ENCODE measurements around the gene ETFA. TPM values are rescaled to one million over a fixed set of nuclear protein-coding genes. Genes with fewer than 3 reads are reported as not detected.
A peak's percentile ranks its signal among the peaks of the same experiment; 100 is the strongest.
"Not testable (repeated sequence)": the region's sequence is repeated elsewhere in the genome, so short reads cannot be mapped to it uniquely, and the experiment has no call there.

ETFA gene
- total RNA-seq, 1 experiment from 2014 or later, result 362 TPM

GRCh38 chr15:76309601-76310330 lies 1.5 kb downstream of the ETFA start:
- H3K4me3 ChIP-seq, result peak overlapping the region; percentile 81
- H3K27me3 ChIP-seq, result no peaks in the 10 kb centered on the region
- DNase-seq, result no peak
- no peaks in the 10 kb centered on the region for H3K9me3 ChIP-seq
- H3K36me3 ChIP-seq, result peaks cover 12% of the 10 kb centered on the region

- DNase-seq, result no peak
- Histone ChIP-seq H3K4me3 (no peak overlapping the region), H3K27me3 (no peaks in the 10 kb centered on the region), H3K36me3 (peaks cover 11% of the 10 kb centered on the region), H3K9me3 (no peaks in the 10 kb centered on the region)
These were observed 7.4 kb downstream of the ETFA start for GRCh38 chr15:76303909-76304308.

DNA sequence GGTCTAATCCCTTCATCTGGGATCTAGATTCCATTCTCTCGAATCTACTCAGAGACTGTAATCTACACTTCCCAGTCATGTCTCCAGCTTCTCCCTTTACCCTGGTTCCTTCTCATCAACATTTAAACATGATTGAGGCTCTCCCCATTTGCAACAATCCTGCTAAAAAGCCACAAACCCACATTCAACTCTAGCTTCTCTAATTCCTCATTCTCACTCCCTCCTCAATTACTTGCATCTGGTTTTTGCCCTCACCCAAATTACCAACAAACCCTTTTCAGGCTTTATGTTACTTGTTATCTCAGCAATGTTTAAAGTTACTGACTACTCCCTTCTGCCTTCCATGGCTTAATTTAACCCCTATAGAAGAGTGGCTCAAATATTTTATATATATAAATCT lies 11.5 kb downstream of the ETFA start:
- Histone ChIP-seq H3K27me3 (no peaks in the 10 kb centered on the region), H3K9me3 (no peaks in the 10 kb centered on the region), H3K4me3 (no peak overlapping the region), H3K36me3 (peaks cover 9% of the 10 kb centered on the region)
- DNase-seq, result no peak

DNA sequence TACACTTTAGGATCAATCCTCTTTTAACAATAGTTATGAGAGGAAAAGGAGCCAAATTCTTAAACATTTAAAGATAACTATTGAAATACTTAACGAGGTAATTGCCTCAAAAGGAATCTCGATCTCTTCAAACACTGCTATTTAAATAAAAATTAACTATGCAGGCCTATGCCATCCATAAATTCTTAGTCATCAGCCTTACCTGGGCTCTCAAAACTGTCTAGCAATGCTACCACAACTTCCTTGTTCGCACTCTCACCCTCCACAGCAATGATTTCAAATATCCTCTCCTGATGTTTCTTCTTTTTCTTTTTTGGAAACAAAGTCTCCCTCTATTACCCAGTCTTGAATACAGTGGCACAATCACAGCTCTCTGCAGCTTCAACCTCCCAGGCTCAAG lies 12.3 kb downstream of the ETFA start:
- no peaks in the 10 kb centered on the region for H3K9me3 ChIP-seq
- DNase-seq, result no peak
- no peaks in the 10 kb centered on the region for H3K27me3 ChIP-seq
- peaks cover 9% of the 10 kb centered on the region for H3K36me3 ChIP-seq
- no peak overlapping the region for H3K4me3 ChIP-seq

- DNase-seq, H3K36me3 ChIP-seq, H3K4me3 ChIP-seq, H3K27me3 ChIP-seq, H3K9me3 ChIP-seq: not testable (repeated sequence)
These were observed 13.3 kb downstream of the ETFA start for GRCh38 chr15:76297951-76298350.

DNA sequence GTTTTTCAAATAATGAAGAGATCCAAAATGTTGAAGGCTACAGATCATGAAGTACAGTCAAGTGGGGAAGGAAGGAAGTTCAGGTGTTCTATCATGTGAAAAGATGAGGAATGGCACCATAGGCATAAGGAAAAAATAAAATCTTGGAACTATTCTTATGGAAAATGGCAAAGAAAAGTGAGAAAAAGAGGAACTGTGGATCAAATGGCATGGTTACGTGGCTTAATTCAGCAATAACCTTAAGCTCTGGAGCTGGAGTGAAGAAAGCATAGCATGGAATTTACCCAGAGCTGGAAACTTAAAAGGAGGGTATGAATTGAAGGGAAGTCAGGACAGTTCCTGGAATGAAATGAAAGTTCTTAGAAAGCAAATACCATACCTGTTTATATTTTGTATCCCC lies 14.4 kb downstream of the ETFA start:
- Histone ChIP-seq H3K4me3 (no peak overlapping the region), H3K9me3 (no peaks in the 10 kb centered on the region), H3K36me3 (peaks cover 16% of the 10 kb centered on the region), H3K27me3 (no peaks in the 10 kb centered on the region)
- DNase-seq, result no peak

DNA sequence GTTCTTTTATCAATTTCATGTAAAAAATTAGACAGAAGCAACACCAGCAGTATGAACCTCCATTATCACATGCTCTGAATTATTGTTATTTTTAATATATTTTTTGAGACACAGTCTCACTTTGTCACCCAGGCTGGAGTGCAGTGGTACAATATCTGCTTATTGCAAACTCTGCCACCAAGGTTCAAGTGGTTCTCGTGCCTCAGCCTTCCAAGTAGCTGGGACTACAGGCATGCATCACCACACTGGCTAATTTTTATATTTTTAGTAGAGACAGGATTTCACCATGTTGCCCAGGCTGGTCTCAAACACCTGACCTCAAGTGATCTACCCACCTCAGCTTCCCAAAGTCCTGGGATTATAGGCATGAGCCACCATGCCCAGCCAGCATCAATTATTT lies 16.8 kb downstream of the ETFA start:
- not testable (repeated sequence) for DNase-seq, H3K9me3 ChIP-seq, H3K27me3 ChIP-seq, H3K4me3 ChIP-seq
- H3K36me3 ChIP-seq, result peaks cover 29% of the 10 kb centered on the region

DNA sequence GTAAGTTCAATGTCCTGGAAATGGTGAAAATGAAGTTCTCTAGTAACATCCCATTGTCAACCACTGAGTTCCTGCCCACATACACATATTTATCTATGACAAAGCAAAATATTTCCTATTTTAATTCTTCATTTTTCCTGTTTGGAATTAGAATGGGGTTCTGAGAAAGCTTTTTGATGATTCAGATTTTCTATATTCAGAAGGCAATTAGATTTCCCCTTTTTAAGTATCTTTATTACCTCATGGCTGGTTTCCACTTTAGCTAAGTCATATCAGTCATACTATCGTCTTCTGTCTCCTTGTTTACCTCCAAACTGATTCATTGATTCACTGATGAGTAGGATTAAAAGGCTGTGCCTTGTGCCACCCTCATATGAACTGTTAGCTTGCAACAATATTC lies 17.9 kb downstream of the ETFA start:
- Histone ChIP-seq H3K27me3 (no peaks in the 10 kb centered on the region), H3K9me3 (no peaks in the 10 kb centered on the region), H3K36me3 (peaks cover 35% of the 10 kb centered on the region), H3K4me3 (no peak overlapping the region)
- DNase-seq, result no peak

DNA sequence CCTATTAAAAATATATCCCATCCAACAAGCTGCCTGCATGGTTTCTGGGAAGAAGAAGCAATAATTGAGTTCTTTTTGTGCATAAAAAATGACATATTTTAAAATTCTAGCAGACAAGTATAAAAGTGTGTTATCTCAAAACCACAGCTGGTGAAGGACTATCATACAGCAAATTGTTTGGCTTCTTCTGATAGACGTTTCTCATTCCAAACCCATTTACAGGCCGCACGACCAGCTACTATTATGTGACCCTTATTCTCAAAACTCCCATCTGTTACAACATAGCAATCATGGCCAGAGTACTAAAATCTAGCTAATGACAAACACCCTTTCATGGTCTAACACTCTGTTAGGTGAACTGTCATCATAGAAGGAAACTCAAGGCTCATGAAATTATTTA lies 21.7 kb downstream of the ETFA start:
- Histone ChIP-seq H3K4me3 (no peak overlapping the region), H3K36me3 (peaks cover 62% of the 10 kb centered on the region), H3K27me3 (no peaks in the 10 kb centered on the region), H3K9me3 (no peaks in the 10 kb centered on the region)
- DNase-seq, result no peak

DNA sequence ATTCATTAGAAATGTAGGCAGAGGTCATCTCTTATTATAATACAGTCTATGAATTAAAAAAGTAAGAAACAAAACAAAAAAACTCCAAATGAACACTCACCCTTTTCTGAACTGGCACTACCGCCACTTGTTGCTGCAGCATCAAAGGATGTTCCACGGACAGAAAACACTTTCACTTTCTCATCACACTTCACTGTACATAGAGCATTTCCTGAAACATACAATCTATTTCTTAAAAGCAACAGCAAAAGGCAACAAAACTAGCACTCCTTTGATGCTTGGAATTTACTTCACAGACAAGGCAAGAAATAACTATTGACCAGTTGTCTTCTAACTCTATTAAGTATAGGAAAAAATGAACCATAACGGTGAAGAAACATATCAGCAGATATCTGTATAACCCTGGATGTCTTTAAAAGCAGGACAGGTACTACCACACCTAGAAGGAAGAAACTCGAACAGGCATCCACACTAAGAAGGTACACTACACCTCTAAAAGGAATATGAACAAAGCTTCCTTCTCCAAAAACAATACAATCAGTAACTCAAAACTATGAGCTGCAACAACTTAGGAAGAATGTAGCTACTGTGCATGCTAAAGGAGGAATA lies 24.9 kb downstream of the ETFA start:
- no peaks in the 10 kb centered on the region for H3K9me3 ChIP-seq
- H3K36me3 ChIP-seq, result peaks cover 78% of the 10 kb centered on the region
- no peaks in the 10 kb centered on the region for H3K27me3 ChIP-seq
- no peak overlapping the region for H3K4me3 ChIP-seq
- DNase-seq, result no peak

- Histone ChIP-seq H3K36me3 (peaks cover 76% of the 10 kb centered on the region), H3K4me3 (no peak overlapping the region), H3K27me3 (no peaks in the 10 kb centered on the region), H3K9me3 (no peaks in the 10 kb centered on the region)
- no peak for DNase-seq
These were observed 25.9 kb downstream of the ETFA start for GRCh38 chr15:76285241-76285825.

GRCh38 chr15:76282465-76282864 lies 28.8 kb downstream of the ETFA start:
- Histone ChIP-seq H3K27me3 (no peaks in the 10 kb centered on the region), H3K9me3 (no peaks in the 10 kb centered on the region), H3K36me3 (peaks cover 80% of the 10 kb centered on the region), H3K4me3 (no peak overlapping the region)
- no peak for DNase-seq

DNA sequence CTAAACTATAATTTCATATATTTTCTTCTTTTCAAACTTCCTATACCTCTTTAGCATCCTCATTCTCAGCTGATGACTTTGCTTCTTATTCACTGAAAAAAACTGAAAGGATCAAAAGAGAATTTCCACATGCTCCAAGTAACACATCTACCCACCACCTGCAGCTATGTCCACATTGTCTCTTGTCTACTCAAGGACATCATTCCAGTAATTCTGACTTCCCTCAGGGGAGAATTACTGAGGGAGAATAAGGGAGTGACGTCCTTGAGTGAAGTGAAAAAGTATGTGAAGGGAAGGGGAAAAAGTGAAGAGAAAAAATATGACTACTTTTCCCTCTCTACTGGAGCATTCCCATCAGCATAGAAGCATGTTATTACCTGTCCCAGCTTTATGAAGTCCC lies 32.6 kb downstream of the ETFA start:
- Histone ChIP-seq H3K36me3 (peaks cover 60% of the 10 kb centered on the region), H3K4me3 (no peak overlapping the region), H3K27me3 (no peaks in the 10 kb centered on the region), H3K9me3 (no peaks in the 10 kb centered on the region)
- DNase-seq, result no peak

GRCh38 chr15:76274821-76275220 lies 36.4 kb downstream of the ETFA start:
- no peak for DNase-seq

DNA sequence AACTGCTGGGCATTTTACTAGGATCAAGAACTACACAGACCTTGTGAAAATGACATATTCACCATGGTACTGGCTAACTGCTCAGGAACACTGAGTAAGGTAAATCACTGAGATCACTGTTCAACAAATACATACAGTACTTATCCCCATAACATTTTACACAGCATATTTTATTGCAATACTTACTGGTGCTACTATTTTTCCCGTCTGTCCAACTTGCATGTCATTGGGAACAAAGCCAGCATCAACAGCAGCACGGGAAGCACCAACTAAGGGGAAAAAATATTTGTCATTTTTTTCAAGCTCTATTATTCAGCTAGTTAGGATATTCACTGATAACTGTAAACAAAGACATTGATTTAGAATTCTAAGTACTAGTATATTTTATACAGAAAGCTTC lies 37.0 kb downstream of the ETFA start:
- H3K4me3 ChIP-seq, result no peak overlapping the region
- no peaks in the 10 kb centered on the region for H3K27me3 ChIP-seq
- no peak for DNase-seq
- peaks cover 67% of the 10 kb centered on the region for H3K36me3 ChIP-seq
- no peaks in the 10 kb centered on the region for H3K9me3 ChIP-seq

More at GRCh38 chr15:76274821-76275220, 36.4 kb downstream of the ETFA start:
- H3K27me3 ChIP-seq, result no peaks in the 10 kb centered on the region
- H3K9me3 ChIP-seq, result no peaks in the 10 kb centered on the region
- H3K4me3 ChIP-seq, result no peak overlapping the region
- peaks cover 67% of the 10 kb centered on the region for H3K36me3 ChIP-seq

DNA sequence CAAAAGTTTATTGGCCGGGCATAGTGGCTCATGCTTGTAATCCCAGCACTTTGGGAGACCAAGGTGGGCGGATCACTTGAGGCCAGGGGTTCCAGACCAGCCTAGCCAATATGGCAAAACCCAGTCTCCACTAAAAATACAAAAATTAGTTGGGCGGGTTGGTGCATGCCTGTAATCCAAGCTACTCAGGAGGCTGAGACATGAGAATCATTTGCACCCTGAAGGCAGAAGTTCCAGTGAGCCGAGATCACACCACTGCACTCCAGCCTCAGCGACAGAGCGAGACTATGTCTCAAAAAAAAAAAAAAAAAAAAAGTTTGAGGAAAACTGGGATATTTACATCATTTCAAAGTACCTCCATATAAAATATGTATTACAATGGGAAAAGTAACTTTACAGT lies 40.4 kb downstream of the ETFA start:
- Histone ChIP-seq H3K36me3 (peaks cover 71% of the 10 kb centered on the region), H3K27me3 (no peaks in the 10 kb centered on the region), H3K4me3 (no peak overlapping the region), H3K9me3 (0 out of 2 replicates have a peak, but pooled peaks cover 3% of the 10 kb centered on the region)
- no peak for DNase-seq

GRCh38 chr15:76267077-76267476 lies 44.2 kb downstream of the ETFA start:
- H3K27me3 ChIP-seq, result no peaks in the 10 kb centered on the region
- no peak for DNase-seq
- H3K36me3 ChIP-seq, result peaks cover 88% of the 10 kb centered on the region
- peaks cover 12% of the 10 kb centered on the region for H3K9me3 ChIP-seq
- H3K4me3 ChIP-seq, result no peak overlapping the region

DNA sequence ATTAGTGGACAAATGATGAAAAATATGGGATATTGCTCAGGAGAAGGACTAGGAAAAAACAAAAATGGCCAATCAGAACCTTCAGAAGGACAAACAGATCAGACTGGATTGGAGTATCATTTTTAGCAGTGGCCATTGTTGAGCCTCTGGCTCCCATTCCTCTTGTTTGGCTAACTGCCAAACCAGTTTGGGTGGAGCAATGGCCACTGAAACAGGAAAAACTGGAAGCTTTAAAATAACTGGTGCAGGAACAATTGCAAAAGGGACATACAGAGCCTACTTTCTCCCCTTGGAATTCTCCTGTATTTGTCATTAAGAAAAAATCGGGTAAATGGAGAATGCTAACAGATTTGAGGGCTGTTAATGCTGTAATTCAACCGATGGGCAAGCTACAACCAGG lies 45.5 kb downstream of the ETFA start:
- H3K4me3 ChIP-seq, H3K27me3 ChIP-seq, DNase-seq: not testable (repeated sequence)
- H3K36me3 ChIP-seq, result peaks cover 92% of the 10 kb centered on the region
- H3K9me3 ChIP-seq, result peaks cover 18% of the 10 kb centered on the region
